ENCODE results near the gene PHF21A. TPM values are rescaled to one million over a fixed set of nuclear protein-coding genes. Genes with fewer than 3 reads are reported as not detected.

Gene PHF21A
- polyA plus RNA-seq, 3 donors = 6.2 to 95.2 (median 14.0) TPM

- no peaks in the 10 kb centered on the region for H3K4me1 ChIP-seq (ENCODE audit: control insufficient read depth in 1 of 2, insufficient read depth in 2 of 2, low read length in 2 of 2)
- Mint-ChIP-seq H3K4me1 (no peaks in the 10 kb centered on the region), H3K27me3 (ENCODE audit: low read depth in 3 of 3) (no peaks in the 10 kb centered on the region), H3K9me3 (no peaks in the 10 kb centered on the region), H3K27ac (no peak overlapping the region), H3K36me3 (peaks cover 76 to 91% of the 10 kb centered on the region in 2 donors), H3K4me3 (no peak overlapping the region)
- H3K27ac ChIP-seq (ENCODE audit: low read depth in 1 of 2, low read length in 2 of 2) = no peak overlapping the region
- 98% methylated on average over 4 of the region's 4 CpGs for WGBS (ENCODE audit: insufficient coverage)
- H3K27me3 ChIP-seq (ENCODE audit: control insufficient read depth in 2 of 2, insufficient read depth in 2 of 2, low read length in 2 of 2) = no peaks in the 10 kb centered on the region
- intact Hi-C loops (cut with micrococcal nuclease) = no loop called here
- H2AFZ ChIP-seq (ENCODE audit: insufficient read depth, low read depth, low read length, poor library complexity, severe bottlenecking) = no peak overlapping the region
- DNase-seq = no peak
- H3K36me3 ChIP-seq (replicated peaks in 1 of 2; ENCODE audit: control insufficient read depth in 1 of 2, insufficient read depth in 2 of 2, low read length in 2 of 2) = peaks cover 74 to 100% of the 10 kb centered on the region in 2 donors
- H3K79me2 ChIP-seq (ENCODE audit: insufficient read depth, low read length) = no peaks in the 10 kb centered on the region
- H3K9me3 ChIP-seq (replicated peaks in 1 of 2; ENCODE audit: control insufficient read depth in 1 of 2, insufficient read depth in 1 of 2, low read length in 2 of 2) = no peaks in the 10 kb centered on the region
- no peak overlapping the region for H3K4me3 ChIP-seq (replicated peaks in 1 of 3; ENCODE audit: low read depth in 2 of 3, low read length in 3 of 3)
- H4K20me1 ChIP-seq (ENCODE audit: insufficient read depth, low read length) = peaks cover 26% of the 10 kb centered on the region
- H3K9ac ChIP-seq (ENCODE audit: insufficient read depth, low read length, poor library complexity, severe bottlenecking) = no peak overlapping the region
- H3K4me2 ChIP-seq (replicated peaks; ENCODE audit: extremely low read depth, low read length, poor library complexity, severe bottlenecking) = no peak overlapping the region
- TF ChIP-seq, protein P1, sequence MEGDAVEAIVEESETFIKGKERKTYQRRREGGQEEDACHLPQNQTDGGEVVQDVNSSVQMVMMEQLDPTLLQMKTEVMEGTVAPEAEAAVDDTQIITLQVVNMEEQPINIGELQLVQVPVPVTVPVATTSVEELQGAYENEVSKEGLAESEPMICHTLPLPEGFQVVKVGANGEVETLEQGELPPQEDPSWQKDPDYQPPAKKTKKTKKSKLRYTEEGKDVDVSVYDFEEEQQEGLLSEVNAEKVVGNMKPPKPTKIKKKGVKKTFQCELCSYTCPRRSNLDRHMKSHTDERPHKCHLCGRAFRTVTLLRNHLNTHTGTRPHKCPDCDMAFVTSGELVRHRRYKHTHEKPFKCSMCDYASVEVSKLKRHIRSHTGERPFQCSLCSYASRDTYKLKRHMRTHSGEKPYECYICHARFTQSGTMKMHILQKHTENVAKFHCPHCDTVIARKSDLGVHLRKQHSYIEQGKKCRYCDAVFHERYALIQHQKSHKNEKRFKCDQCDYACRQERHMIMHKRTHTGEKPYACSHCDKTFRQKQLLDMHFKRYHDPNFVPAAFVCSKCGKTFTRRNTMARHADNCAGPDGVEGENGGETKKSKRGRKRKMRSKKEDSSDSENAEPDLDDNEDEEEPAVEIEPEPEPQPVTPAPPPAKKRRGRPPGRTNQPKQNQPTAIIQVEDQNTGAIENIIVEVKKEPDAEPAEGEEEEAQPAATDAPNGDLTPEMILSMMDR (IDR thresholded peaks at IDR 0.05) = no peak
These were observed 178.9 kb downstream of the PHF21A start for GRCh38 chr11:45942381-45942780.

DNA sequence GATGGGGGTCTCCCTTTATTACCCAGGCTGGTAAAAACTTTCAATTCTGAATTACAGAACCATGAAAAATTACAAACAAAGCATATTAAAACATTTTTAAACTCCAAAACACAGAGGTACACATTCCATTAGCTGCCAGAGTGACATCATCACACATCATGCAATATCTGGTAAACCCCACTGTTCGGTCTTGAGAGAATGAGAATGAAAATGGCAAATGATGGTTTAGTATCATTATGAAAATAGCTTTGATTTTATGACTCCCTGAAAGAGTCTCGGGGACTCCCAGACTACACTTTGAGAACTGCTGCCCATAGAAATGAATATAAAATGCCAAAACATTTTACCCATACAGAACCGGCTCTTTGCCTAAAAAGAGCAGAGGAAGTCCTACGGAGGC, 180.0 kb downstream of the PHF21A start:
- Histone ChIP-seq H3K79me2 (ENCODE audit: insufficient read depth, low read length) (no peaks in the 10 kb centered on the region), H2AFZ (ENCODE audit: insufficient read depth, low read depth, low read length, poor library complexity, severe bottlenecking) (no peak overlapping the region), H3K27me3 (ENCODE audit: control insufficient read depth in 2 of 2, insufficient read depth in 2 of 2, low read length in 2 of 2) (no peaks in the 10 kb centered on the region), H3K36me3 (replicated peaks in 1 of 2; ENCODE audit: control insufficient read depth in 1 of 2, insufficient read depth in 2 of 2, low read length in 2 of 2) (peaks cover 63 to 100% of the 10 kb centered on the region in 2 donors), H3K4me2 (replicated peaks; ENCODE audit: extremely low read depth, low read length, poor library complexity, severe bottlenecking) (no peak overlapping the region), H3K9ac (ENCODE audit: insufficient read depth, low read length, poor library complexity, severe bottlenecking) (no peak overlapping the region), H3K4me1 (ENCODE audit: control insufficient read depth in 1 of 2, insufficient read depth in 2 of 2, low read length in 2 of 2) (peaks cover 4 to 9% of the 10 kb centered on the region in 2 donors), H3K27ac (ENCODE audit: low read depth in 1 of 2, low read length in 2 of 2) (no peak overlapping the region), H3K4me3 (replicated peaks in 1 of 3; ENCODE audit: low read depth in 2 of 3, low read length in 3 of 3) (no peak overlapping the region), H3K9me3 (replicated peaks in 1 of 2; ENCODE audit: control insufficient read depth in 1 of 2, insufficient read depth in 1 of 2, low read length in 2 of 2) (no peaks in the 10 kb centered on the region), H4K20me1 (ENCODE audit: insufficient read depth, low read length) (peaks cover 27% of the 10 kb centered on the region)
- intact Hi-C loops (cut with micrococcal nuclease) = no loop called here
- no peaks in the 10 kb centered on the region for H3K9me3 Mint-ChIP-seq
- H3K4me3 Mint-ChIP-seq = no peak overlapping the region
- no peak overlapping the region for H3K27ac Mint-ChIP-seq
- DNase-seq = no peak
- no peaks in the 10 kb centered on the region for H3K27me3 Mint-ChIP-seq (ENCODE audit: low read depth in 3 of 3)
- H3K36me3 Mint-ChIP-seq = peaks cover 75 to 91% of the 10 kb centered on the region in 2 donors
- H3K4me1 Mint-ChIP-seq = peaks cover 8% of the 10 kb centered on the region
- 100% methylated on average over 2 of the region's 4 CpGs for WGBS (ENCODE audit: insufficient coverage)
- TF ChIP-seq, protein P1 (IDR thresholded peaks at IDR 0.05) = no peak

Measured in CD14-positive monocyte (primary cell).